SIG-M5 (cell line): ENCODE measurements around the gene C2CD4A.

Experiments
- DNase-seq: peaks from one replicate; lab custom pipeline; 2025; lab: John Stamatoyannopoulos, UW

Gene C2CD4A

DNA sequence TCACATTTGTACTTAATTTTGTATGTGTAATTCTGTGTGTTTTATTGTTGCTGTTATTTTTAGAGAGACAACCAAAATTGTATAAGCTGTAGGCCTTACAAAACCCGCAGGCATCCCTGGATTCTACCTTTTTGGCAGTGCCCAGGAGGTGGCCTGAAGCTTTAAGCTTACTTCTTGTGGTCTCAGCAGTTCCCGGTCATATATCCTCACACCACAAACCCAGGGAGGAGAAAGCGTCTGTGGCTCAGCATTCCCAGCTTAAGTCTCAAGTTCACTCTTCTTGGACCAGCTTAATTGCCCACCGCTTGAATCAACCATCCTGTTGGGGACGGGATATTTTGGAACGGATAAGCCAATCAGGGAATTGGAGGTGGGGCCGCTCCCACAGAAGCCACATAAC lies 36.7 kb downstream of the C2CD4A start:
- no peak for DNase-seq

DNA sequence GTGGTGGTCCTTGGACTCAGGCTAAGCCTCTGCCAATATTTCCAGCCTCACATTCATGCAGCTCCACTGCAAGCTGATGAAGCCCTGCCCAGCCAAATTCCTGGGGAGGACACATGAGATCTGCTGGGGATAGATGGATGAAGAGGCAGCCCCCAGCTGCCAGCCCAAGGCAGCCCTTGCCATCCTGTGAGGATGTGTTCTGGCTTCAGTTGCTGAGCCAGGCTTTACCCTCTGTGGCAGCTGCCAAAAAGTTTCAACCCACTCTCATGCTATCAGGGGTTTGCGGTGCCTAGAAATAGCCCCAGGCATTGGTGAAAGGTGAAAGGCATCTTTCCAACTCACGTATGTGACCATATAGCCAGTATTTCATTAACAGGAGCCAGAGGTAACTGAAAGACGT lies 37.6 kb downstream of the C2CD4A start:
- DNase-seq: no peak

DNA sequence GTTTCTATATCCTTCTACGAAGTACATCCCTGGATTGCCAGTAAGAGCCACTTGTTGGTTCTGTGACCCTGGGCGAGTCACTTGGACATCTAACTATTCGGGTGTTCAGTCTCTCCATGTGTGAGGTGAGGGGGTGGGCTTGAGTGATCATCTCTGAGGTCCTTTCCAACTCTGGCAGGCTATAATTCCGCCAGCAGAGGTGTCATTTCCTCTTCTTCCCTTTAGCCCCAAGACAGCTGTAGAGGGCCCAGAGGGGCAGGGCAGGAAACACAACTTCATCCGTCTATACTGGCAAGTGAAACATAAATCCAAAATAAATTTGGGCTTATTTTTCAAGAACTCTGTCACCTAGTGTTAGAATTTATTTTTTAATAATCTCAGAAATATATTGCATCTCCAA lies 38.1 kb downstream of the C2CD4A start:
- no peak for DNase-seq

DNA sequence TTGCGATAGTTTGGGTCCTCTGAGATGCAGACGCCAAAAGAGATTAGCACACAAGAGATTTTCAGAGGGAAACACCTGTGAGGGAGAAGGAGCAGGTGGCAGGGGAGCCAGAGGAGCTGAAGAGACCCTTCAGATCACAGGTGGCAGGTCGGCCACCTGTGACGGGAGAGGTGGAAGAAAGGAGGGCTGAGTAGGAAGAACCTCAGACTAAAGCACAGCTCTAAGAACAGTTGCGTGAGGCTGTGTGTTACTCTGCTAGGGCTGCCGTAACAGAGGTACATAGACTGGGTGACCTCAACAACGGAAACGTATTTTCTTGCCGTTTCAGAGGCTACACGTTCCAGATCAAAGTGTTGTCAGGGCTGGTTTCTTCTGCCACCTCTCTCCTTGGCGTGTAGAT lies 38.5 kb downstream of the C2CD4A start:
- no peak for DNase-seq

DNA sequence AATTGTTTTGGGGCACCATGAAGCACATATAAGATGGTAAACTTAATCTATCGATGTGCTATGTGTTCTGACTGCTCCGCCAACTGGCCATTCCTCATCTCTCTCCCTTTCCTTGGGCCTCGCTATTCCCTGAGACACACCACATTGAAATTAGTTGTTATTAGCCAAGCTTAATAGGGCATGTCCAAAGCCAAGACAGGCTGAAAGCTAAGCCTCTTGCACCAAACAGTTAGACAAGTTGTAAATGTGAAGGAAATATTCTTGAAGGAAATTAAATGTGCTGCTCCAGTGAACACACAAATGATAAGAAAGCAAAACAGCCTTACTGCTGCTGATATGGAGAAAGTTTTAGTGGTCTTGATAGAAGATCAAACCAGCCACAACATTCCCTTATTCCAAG lies 39.3 kb downstream of the C2CD4A start:
- DNase-seq: no peak

DNA sequence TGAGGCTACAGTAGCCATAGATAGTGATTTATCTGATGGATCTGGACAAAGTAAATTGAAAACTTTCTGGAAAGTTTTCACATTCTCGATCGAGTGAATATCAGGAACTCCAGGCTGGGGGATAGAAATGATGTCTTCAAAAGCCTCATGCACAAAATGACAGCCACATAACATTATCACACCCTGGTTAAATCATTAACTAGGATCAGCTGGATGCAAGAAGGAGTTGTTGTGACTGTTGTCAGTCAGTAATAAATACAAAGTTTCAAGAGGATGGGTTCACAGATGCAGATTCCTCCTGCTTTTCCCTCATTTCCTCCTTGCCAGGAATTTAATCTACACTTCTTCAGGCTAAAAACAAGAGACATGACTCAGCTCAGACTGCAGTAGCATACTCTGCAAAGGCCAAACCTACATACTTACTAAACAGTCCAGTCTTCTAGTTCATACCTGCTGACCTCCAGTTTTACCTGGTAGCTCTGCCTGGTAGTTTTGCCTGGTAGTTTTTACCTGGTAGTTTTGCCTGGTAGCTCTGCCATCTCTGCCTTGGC lies 40.9 kb downstream of the C2CD4A start:
- DNase-seq: no peak

DNA sequence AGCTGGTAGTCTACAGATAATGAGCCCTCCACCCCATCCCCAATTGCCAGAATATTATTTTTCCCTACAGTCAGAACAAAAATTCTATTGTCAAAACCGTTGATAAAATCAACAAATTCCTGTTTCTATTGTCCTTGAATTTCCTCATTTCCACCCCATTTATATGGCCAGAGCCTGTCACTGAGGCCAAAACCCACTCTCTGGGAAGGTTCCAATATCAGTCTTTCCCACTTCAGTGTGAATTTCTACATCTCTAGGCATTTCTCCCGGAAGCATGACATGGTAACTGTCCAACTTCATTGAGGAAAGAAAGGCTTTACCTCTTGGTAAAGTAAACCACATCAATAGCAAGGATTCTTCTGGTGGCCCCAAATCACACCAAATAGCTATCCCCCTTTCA lies 41.6 kb downstream of the C2CD4A start:
- DNase-seq: no peak

DNA sequence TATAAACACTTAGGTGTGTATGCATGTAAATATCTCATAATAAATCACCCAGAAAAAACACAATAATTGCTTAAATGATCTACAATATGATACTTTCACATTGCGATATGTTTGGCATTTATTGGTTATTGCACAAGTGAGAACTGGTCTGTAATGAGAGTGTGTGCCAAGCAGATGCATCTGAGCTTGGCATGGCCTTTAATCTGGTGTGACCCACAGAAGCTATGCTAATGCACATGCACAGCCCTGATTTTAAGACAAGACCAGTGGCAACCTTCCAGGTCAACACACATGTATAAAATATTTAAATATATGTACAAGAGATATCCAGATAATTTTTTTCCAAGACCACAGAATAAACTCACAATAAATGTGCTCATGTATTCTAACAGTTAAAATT lies 42.7 kb downstream of the C2CD4A start:
- no peak for DNase-seq

DNA sequence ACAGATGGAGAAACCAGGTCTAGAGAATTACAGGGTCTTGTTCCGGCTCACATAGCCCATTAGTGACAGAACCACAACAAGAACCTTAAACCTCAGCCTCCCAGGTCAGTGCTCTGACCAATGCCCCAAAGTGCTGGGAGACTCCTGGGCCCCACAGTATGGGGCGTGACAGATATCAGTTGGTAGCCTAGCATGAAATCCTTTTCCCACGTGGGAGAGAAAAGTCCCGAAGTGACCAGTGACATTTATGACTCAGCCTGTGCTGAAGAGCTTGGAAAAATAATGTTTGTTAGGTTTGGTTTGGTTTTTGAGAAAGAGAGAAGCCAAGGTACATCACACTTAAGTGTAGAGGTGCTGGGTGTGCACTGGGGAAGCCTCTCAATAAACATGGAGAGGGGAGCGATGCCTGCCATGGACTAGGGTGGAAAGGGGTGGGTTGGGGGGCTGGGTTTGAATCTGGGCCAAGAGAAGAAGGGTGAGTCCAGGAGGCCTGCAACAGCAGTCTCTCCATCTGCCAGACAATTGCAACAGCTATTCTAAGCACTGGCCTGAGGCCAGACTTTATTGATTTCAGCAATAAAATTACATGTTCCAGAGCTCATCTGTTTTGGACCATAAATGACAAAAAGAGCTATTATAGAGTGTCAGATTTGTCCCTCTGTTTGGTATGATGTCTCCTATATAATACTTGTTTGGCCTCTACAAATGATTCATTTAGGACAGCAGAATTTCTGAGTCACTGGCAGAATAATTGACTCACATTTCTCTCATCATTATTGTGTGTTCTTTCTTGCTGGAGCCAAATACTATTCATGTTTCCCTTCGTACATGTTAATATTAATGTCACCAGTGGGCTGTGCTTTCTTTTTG lies 43.4 kb downstream of the C2CD4A start:
- DNase-seq: no peak

DNA sequence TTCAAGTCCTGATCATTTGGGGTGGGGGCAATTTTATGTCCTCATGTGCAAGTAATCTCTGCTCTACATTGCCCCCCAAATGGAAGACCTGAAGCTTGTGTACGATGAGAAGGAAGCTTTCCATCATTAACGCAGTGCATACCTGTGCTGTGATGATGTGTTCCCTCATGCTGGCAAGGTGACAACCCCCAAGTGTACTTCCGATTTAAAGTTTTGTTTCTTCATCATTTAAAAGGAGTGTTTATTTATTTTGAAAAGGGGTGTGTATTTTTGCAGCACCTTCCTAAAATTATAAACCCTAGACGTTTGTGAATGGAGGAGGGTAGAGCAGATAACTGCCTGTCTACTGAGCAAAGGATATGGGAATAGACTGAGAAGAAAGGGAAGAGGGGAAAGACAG lies 45.3 kb downstream of the C2CD4A start:
- DNase-seq: no peak

DNA sequence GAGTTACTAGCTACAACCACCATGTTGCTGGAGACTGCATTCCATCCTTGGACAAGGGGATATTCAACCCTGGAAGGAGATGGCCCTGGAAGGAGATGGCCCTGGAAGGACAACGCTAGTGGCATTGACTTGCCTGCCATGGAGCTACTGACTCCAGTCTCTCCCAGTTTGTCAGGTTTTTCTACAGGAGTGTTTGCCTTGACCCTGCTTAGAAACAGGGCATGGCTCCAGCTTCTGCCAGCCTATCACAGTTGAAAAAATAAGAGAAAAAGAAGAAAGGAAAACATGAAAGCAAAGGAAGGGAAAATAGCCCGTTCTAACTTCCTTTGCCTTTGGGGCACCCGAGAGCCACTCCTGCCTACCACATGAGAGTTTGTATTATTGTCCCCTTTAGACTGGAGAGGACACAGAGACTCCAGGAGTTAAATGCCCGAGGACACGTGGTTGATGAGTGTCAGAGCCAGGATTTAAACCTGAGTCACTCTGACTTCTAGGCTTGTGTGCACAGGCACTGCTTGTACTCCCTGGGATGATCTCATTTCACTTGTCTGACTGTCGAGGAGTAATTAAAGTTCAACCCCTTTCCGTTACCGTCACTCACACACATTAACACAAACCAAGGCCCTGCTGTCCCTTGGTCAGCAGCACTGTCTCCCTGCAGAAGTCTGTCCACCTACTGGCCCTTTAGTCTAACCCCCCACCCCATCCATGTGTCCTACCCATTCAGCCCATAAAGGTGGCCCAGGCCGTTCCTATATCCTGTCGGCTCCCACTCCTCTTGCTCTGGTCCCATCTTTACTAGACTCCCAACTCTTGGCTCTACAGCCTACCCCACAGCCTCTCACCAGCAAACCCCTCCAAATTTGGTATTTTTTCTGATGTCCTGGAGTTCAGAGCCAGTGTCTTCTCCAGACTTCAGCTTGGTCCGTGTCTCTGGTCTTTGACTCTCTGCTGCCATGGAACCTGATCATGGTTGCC lies 46.1 kb downstream of the C2CD4A start:
- DNase-seq: no peak

DNA sequence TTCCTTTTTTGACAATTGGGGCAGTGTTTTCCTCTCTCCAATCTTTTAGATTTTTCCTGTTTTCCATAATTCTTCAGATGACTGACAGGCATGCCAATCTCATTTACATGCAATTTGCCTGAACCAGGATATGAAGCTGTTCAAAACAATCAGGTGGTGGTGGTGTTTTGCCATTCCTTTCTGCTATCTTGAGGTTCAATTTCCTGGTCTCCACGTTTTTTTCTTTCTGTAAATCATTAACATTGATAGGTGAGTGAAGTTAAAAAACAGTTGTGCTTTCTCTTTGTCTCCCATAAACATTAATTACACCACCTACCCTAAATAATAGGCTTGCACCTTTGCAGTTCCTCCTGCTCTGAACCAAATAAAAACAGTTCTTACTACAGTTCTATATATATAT lies 49.1 kb downstream of the C2CD4A start:
- no peak for DNase-seq

DNA sequence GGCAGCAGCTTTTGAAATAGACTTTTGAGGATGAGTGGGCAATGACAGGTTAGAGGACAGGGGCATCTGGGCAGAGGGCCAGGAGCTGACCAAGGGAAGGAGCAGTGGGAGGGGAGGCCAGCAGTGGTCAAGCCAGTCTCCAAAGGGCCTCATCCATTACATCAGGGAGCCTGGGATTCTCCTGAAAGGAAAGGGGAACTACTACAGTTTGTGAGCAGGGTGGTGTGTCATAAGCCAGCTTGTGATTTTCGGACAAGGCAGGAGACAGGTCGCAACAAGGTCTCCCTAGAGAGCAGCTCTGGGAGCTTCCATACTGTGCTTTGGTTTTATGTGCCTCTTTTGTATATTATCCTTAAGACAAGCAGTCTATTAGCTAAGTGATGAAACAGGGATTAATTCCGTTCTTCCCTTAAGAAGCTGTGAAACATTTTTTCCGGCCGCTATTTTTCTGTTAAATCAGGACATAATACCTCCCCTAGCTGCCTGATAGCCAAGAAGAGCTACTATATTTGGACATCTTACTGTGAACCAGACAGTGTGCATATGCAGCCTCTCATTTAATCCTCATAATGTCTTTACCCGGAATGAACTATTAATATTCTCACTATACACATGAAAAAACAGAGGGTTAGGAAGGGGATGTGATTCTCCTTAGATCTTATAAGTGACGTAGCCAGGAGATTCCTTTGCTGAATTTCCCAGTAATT lies 51.9 kb downstream of the C2CD4A start:
- no peak for DNase-seq

DNA sequence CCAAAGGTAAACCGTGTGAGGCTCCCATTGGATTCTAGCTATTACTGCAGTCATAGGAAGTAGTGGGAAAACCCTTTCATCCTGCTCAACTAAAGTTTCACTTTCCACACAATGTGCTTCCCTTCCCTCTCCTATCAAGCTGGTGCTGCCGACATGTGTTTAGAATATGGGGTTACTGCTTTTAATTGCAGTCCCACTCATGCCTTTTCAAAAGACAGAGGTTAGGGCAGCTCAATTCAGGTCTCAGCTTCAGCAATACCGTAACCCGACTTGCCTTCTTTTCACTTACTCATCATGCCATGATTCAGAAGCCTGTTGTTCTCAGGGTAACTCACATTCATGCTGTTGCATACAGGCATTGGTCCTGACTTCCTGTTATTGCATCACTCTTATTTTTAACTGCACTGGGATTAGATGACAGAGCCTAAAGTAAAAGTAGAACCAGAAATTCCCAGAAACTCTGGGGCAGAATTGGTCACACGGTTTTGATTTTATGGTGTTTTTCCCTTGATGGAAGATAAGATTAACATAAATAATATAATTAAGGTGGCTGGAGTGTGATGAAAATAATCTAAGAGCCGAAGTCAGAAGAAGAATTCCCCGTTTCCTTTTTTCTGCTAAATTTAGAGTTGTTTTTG lies 52.6 kb downstream of the C2CD4A start:
- no peak for DNase-seq

DNA sequence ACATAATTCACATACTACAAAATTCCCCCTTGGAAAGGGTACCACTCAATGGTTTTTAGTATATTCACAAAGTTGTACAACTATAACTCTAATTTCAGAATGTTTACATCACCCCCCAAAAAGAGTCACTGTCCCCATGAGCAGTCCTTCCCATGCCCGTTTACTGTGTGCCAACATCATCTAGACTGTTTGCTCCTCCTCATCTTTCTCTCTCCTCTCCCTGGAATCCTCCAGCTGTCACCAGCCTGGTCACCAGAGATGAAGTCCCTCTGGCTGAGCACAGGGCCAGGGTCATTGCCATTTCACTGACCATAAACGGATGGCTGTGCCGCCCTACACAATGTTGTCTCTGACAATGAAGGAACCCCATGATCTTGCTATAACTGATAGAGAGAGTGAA lies 53.1 kb downstream of the C2CD4A start:
- no peak for DNase-seq
